ENCODE results near the gene GAS2.

DNA sequence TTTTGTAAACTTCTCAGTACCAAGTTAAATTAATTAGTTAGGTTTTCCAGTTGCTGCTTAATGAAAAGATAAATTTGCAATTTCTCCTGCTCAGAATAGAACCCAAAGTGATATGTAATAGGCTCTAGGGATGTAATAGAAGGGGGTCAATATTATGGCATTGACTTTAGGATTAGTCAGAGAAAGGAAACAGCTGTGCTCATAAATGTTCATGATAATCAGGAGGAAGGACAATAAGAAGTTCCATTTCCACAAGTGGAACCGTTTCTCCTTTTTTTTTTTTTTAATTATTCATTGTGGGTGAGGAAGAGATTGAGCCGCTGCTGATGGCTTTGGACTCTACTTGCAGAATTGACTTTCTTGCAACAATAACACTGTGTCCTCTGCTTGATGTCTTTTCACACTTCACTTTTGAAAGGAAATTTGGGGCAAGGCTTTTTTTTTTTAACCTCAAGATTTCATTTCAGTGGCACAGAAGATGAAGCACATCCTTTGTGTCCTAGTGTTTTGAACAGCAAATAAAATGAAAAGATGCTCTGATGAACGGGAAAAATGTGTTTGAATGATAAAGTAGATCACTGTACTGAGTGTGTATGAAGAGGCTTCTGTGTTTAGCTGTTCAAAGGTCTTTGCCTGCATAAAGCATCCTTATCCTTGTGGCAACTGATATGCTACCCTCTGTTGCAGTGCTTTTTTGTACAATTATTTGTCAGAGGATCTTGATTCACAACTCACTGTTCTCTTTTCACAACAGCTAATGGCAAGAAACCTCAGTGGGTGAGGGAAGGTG is 62.4 kb downstream of the GAS2 start:
- TF ChIP-seq, protein P1, sequence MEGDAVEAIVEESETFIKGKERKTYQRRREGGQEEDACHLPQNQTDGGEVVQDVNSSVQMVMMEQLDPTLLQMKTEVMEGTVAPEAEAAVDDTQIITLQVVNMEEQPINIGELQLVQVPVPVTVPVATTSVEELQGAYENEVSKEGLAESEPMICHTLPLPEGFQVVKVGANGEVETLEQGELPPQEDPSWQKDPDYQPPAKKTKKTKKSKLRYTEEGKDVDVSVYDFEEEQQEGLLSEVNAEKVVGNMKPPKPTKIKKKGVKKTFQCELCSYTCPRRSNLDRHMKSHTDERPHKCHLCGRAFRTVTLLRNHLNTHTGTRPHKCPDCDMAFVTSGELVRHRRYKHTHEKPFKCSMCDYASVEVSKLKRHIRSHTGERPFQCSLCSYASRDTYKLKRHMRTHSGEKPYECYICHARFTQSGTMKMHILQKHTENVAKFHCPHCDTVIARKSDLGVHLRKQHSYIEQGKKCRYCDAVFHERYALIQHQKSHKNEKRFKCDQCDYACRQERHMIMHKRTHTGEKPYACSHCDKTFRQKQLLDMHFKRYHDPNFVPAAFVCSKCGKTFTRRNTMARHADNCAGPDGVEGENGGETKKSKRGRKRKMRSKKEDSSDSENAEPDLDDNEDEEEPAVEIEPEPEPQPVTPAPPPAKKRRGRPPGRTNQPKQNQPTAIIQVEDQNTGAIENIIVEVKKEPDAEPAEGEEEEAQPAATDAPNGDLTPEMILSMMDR (IDR thresholded peaks at IDR 0.05) = no peak
- TF ChIP-seq EZH2 (IDR thresholded peaks at IDR 0.05; ENCODE audit: borderline replicate concordance, insufficient read depth, low read depth, low read length, poor library complexity, severe bottlenecking) = no peak

Measured in B cell (primary cell).